DND-41 (cell line): Measurements from ENCODE around the gene SLC39A11.

Experiments
- ATAC-seq: fragments of 200-7000 bp; cut with Tn5 transposase; 3 replicates; pipeline ENCODE4 v1.9.1; 2021; ENCODE audit warnings: low read depth; ENCODE audit not compliant: insufficient read depth
- DNase-seq: peaks from one replicate; pipeline ENCODE4 v3.0.0-alpha.2; 2020
- H2AFZ ChIP-seq: 2 replicates; pipeline ENCODE4 v1.6.0; 2012; ENCODE audit warnings: low read depth, low read length
- H3K27ac ChIP-seq: 2 replicates; pipeline ENCODE4 v1.5.1; 2012; ENCODE audit warnings: low read length, inconsistent platforms
- H3K27me3 ChIP-seq: fragments of 200-600 bp; sonication (generic); 2 replicates; pipeline ENCODE4 v1.6.0; 2012; ENCODE audit warnings: low read length, mild to moderate bottlenecking, inconsistent platforms; ENCODE audit not compliant: insufficient read depth, poor library complexity
- H3K36me3 ChIP-seq: 2 replicates; pipeline ENCODE4 v1.5.1; 2012; ENCODE audit warnings: low read length, inconsistent platforms; ENCODE audit not compliant: insufficient read depth
- H3K4me1 ChIP-seq: 2 replicates; pipeline ENCODE4 v1.5.1; 2012; ENCODE audit warnings: mild to moderate bottlenecking, low read length; ENCODE audit not compliant: insufficient read depth
- H3K4me2 ChIP-seq: 2 replicates; pipeline ENCODE4 v1.6.0; 2012; ENCODE audit warnings: mild to moderate bottlenecking, moderate library complexity, low read length, inconsistent platforms; ENCODE audit not compliant: insufficient read depth
- H3K4me3 ChIP-seq, 2 experiments: fragments of 200-600 bp in 1 of 2; shearing (Covaris generic) in 1 of 2; 2 replicates each; pipeline ENCODE4 v1.5.1; 2012 to 2016; ENCODE audit warnings: inconsistent platforms in 2 of 2, low read length in 2 of 2, mild to moderate bottlenecking in 2 of 2, low read depth in 1 of 2, moderate library complexity in 1 of 2
- H3K79me2 ChIP-seq: 2 replicates; pipeline ENCODE4 v1.6.0; 2012; ENCODE audit warnings: low read length, inconsistent platforms; ENCODE audit not compliant: insufficient read depth
- H3K9ac ChIP-seq: 2 replicates; pipeline ENCODE4 v1.6.0; 2012; ENCODE audit warnings: low read depth, mild to moderate bottlenecking, inconsistent platforms, low read length, moderate library complexity
- H3K9me3 ChIP-seq: 2 replicates; pipeline ENCODE4 v1.5.1; 2012; ENCODE audit warnings: low read length, moderate library complexity, mild to moderate bottlenecking, inconsistent platforms; ENCODE audit not compliant: insufficient read depth, severe bottlenecking
- H4K20me1 ChIP-seq: 2 replicates; pipeline ENCODE4 v1.6.0; 2012; ENCODE audit warnings: low read length; ENCODE audit not compliant: insufficient read depth
- CTCF ChIP-seq: IDR thresholded peaks from 2 replicates; pipeline ENCODE4 v1.5.1; 2012; ENCODE audit warnings: borderline replicate concordance, low read length, moderate library complexity, mild to moderate bottlenecking; ENCODE audit not compliant: poor library complexity, severe bottlenecking; ENCODE audit errors: extremely low read depth
- EZH2 ChIP-seq: IDR thresholded peaks from 3 replicates; pipeline ENCODE4 v1.6.1; 2012; ENCODE audit warnings: borderline replicate concordance, low read depth, mild to moderate bottlenecking, moderate library complexity, low read length, inconsistent platforms; ENCODE audit not compliant: severe bottlenecking

The SLC39A11 gene

GRCh38 chr17:72870367-72870985 is 222.0 kb downstream of the SLC39A11 start:
- H3K9ac ChIP-seq, result no peak overlapping the region
- H3K27me3 ChIP-seq, result no peaks in the 10 kb centered on the region
- no peaks in the 10 kb centered on the region for H3K36me3 ChIP-seq
- no peak overlapping the region for H3K4me3 ChIP-seq
- H3K27ac ChIP-seq, result no peak overlapping the region
- H2AFZ ChIP-seq, result no peak overlapping the region
- H3K9me3 ChIP-seq, result no peaks in the 10 kb centered on the region
- H3K4me1 ChIP-seq, result no peaks in the 10 kb centered on the region
- DNase-seq, result no peak
- H3K4me2 ChIP-seq, result no peak overlapping the region
- ATAC-seq, result no peak
- H3K79me2 ChIP-seq, result no peaks in the 10 kb centered on the region
- no peak for TF ChIP-seq EZH2
- no peak for TF ChIP-seq CTCF
- H4K20me1 ChIP-seq, result no peaks in the 10 kb centered on the region

GRCh38 chr17:72869630-72870029 is 222.9 kb downstream of the SLC39A11 start:
- Histone ChIP-seq H3K4me3 (no peak overlapping the region), H3K4me1 (no peaks in the 10 kb centered on the region), H4K20me1 (no peaks in the 10 kb centered on the region), H3K36me3 (no peaks in the 10 kb centered on the region), H3K9me3 (no peaks in the 10 kb centered on the region), H3K4me2 (no peak overlapping the region), H3K79me2 (no peaks in the 10 kb centered on the region), H3K27ac (no peak overlapping the region), H3K9ac (no peak overlapping the region), H2AFZ (no peak overlapping the region), H3K27me3 (no peaks in the 10 kb centered on the region)
- no peak for TF ChIP-seq CTCF
- no peak for TF ChIP-seq EZH2
- ATAC-seq, result no peak
- DNase-seq, result no peak

GRCh38 chr17:72865954-72866353 is 226.5 kb downstream of the SLC39A11 start:
- H3K4me2 ChIP-seq, result no peak overlapping the region
- no peak overlapping the region for H2AFZ ChIP-seq
- no peaks in the 10 kb centered on the region for H3K27me3 ChIP-seq
- ATAC-seq, result no peak
- TF ChIP-seq EZH2 (no peak), CTCF (no peak)
- H3K9ac ChIP-seq, result no peak overlapping the region
- no peak for DNase-seq
- H3K27ac ChIP-seq, result no peak overlapping the region
- H4K20me1 ChIP-seq, result no peaks in the 10 kb centered on the region
- H3K36me3 ChIP-seq, result no peaks in the 10 kb centered on the region
- H3K9me3 ChIP-seq, result no peaks in the 10 kb centered on the region
- no peak overlapping the region for H3K4me3 ChIP-seq
- H3K4me1 ChIP-seq, result no peaks in the 10 kb centered on the region
- no peaks in the 10 kb centered on the region for H3K79me2 ChIP-seq
